NCI-H69 (cell line): ENCODE measurements around the gene LCTL.
A peak's percentile ranks its signal among the peaks of the same experiment; 100 is the strongest.
"Not testable (repeated sequence)": the region's sequence is repeated elsewhere in the genome, so short reads cannot be mapped to it uniquely, and the experiment has no call there.

ENCODE experiments used
- DNase-seq: peaks from one replicate; lab custom pipeline; 2025; lab: John Stamatoyannopoulos, UW

The LCTL gene

DNA sequence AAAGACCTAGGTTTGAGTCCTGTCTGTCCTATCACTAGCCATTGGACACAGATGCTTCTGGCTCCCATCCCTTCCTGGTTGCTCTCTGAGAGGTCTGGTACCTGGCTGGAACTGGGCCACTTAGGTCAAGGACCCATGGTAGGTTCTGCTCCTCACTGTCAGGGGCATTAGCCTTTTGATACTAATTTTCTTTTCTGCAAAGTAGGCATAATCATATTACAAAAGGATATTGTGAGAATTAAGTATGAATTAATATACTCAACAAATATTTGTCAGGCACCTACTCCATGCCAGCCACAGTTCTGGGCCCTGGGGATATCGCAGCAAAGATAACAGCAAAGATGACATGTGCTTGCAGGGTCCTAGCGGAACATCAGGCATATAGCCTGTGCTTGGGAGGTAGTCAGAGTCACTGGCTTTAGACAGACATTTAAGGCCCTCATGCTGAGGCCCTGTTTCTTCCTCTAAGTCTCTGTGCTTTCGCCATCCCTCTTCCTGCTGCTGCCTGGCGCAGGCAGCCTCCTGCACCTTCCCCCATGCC lies 25.6 kb upstream of the LCTL start:
- DNase-seq, result no peak

DNA sequence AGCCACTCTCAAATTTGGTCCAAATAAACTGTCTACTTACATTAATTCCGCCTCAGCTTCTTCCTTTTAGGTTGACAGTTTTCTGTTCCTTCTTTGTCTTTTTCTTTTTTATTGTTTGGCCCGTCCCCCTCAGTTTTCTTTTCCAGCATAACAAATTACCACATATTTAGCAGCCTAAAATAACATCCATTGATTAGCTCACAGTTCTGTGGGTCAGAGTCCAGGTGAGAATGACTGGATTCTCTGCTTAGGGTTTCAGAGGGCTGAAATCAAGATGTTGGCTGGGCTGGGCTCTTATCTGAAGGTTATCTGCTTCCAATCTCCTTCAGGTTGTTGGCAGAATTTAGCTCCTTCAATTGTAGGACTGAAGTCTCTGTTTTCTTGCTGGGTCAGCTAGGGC lies 24.6 kb upstream of the LCTL start:
- no peak for DNase-seq

DNA sequence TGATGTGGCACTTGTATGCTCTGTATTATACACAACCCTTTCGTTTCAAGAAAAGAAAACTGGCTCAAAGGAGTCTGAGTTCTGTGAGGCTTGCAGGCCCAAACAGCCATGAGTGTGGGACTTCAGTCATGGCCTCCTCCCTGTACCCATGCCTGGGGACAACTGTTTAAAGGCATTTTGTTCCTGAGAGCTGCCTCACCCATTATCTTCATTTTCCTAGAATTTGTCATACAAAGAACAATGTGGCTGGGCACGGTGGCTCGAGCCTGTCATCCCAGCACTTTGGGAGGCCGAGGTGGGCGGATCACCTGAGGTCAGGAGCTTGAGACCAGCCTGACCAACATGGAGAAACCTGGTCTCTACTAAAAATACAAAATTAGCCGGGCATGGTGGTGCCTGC lies 23.6 kb upstream of the LCTL start:
- not testable (repeated sequence) for DNase-seq

GRCh38 chr15:66588971-66589370 lies 23.2 kb upstream of the LCTL start:
- DNase-seq, result no peak

DNA sequence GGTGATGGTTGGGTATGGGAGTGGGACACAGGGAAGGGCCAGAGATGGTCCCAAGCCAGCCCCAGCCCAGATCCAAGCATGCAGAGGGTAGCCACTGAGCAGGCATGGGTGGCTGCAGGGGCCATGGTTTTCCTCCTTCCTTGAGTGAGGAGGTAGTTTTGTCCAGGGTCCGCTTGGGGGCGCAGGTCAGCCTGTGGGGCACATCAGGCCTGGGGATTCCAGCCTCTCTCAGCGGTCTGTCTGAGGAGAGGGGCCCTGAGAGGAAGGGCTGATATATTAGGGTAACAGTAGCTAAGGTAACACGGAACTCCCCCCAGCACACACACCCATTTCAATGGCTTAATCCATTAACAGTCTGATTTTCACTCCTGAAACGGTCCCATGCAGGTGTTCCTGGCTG lies 22.7 kb upstream of the LCTL start:
- DNase-seq, result no peak

GRCh38 chr15:66587749-66588148 lies 22.0 kb upstream of the LCTL start:
- peak; percentile 19 for DNase-seq

DNA sequence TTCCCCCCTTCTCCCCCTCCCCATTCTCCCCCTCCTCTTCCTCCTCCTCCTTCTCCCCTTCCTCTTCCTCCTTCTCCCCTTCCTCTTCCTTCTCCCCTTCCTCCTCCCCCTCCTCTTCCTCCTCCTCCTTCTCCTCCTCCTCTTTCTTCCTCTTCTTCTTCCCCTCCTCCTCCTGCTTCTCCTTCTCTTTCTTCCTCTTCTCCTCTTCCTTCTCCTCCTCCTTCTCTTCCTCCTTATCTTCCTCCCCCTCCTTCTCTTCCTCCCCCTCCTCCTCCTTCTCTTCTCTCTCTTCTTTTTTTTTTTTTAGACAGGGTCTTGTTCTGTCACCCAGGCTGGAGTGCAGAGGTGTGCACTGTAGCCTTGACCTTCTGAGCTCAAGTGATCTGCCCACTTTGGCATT lies 21.2 kb upstream of the LCTL start:
- DNase-seq, result peak; percentile 22

- DNase-seq, result peak; percentile 53
Observed at GRCh38 chr15:66586155-66586976, 20.6 kb upstream of the LCTL start.

GRCh38 chr15:66581972-66582537 lies 16.3 kb upstream of the LCTL start:
- DNase-seq, result no peak

DNA sequence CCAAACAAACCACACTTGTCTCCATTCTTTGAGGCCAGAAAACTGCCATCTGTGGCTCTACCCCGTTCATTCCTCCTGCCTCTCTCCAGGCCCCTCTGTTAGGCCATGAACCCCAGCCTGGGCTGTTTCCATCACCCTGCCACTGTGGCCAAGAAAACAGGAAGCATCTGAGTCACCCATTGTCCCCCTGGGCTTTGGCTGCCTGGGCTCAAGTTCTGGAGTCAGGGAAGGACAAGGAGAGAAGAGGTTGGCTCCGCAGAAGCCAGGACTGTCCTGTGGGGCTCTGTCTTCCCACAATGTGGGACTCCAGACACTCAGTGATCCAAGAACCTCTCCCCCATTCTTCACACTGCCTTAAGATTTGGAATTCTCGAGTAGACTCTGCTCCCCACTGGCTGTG lies 14.8 kb upstream of the LCTL start:
- no peak for DNase-seq

- DNase-seq, result no peak
Observed at GRCh38 chr15:66578286-66578875, 12.6 kb upstream of the LCTL start.

GRCh38 chr15:66574596-66574950 lies 8.8 kb upstream of the LCTL start:
- no peak for DNase-seq

DNA sequence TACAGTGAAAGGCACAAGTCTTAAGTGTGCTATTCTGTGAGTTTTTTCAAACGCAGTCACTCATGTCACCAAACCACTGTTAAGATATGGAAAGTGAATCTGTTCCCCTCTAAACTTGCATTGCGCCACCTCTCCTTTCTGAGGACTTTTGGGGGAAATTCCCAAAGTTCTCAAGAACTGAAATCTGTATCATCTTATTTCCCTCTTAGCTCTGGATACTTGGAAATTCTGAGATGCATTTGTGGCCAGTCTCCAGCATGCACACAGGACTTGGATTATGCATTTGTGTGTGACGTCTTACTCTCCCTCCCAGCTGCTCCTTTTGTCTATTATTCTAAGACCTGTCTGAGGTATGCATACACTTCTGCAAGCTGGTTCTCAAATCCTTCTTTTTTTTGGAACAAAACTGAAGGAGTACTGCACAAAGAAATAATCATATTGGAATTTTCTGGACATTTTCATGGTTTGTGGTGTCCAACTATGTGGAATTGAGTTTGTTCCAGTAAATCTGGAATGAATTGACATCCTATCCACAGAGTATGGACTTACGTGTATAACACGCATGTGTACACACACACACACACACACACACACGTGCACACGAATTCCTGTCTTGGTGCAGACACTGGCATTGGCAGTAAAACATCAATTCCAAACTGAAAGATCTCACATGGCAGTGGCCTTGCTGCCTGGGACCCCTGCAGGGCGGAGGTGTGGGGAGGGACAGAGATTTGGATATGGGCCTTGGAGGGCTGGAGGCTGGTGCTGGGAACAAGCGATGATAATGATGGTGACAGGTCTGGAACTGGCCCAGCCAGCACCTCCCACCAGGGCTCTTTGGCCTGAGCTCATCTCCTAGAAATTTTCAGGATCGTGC lies 8.2 kb upstream of the LCTL start:
- no peak for DNase-seq

GRCh38 chr15:66573348-66573718 lies 7.5 kb upstream of the LCTL start:
- DNase-seq, result no peak

- no peak for DNase-seq
Observed at GRCh38 chr15:66572146-66572545, 6.3 kb upstream of the LCTL start.

- DNase-seq, result no peak
Observed at GRCh38 chr15:66570842-66571478, 5.2 kb upstream of the LCTL start.

- DNase-seq, result no peak
Observed at GRCh38 chr15:66570327-66570726, 4.5 kb upstream of the LCTL start.

- no peak for DNase-seq
Observed at GRCh38 chr15:66569461-66570137, 3.8 kb upstream of the LCTL start.

GRCh38 chr15:66567897-66568296 lies 2.1 kb upstream of the LCTL start:
- DNase-seq, result no peak

DNA sequence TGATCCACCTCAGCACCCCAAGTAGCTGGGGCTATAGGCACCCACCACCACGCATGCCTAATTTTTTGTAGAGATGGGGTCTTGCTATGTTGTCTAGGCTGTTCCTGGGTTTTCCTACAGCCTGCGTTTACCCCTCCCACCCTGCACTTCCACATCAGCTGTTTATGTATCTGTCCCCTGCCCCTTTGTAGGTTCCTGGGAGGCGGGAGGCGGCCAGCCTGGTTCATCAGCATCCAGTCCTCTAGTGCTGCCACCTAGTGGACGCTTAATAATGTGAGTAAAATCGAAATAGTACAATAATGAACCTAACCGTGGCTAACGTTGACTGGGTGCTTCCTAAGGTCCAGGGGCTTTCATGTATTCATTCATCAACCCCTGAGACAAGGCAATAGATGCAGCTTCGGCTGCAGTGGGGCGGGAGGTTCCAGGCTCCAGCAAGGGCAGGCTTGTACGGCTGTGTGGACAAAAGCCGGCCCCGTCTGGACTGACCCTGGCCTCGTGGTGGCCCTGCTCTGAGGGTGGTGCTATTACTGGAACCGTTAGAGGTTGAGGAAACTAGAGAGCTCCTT lies 1.2 kb upstream of the LCTL start:
- DNase-seq, result peak; percentile 90

DNA sequence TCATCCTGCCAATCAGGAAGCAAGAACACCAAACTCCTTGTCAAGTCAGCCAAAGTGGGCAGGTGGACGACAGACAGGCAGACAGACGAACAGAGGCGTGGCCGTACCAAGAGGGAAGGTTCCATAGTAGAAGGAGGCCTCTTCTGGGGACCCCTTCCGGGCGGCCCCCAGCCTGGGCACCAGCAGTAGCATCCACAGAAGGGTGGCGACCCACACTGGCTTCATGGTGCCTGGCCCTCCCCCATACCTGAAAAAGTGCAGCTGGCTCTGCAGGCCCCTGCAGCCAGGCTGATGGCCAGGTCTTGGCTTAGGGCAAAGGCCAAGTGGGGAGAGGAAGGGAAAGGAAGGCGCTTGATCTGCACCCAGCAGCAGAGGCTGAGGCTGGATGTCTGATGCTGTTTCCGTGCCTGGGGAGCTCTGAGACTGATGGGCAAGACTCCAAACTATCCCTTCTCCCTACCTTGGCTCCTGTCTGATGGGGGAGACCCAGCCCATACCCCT lies 607 bp downstream of the LCTL start:
- DNase-seq, result no peak
